Osteoblast (primary cell): ENCODE data around the gene XAGE2. TPM values are rescaled to one million over a fixed set of nuclear protein-coding genes. Genes with fewer than 3 reads are reported as not detected.

Source experiments
- DNase-seq: peaks from one replicate; pipeline ENCODE4 v3.0.0; 2011; ENCODE audit warnings: low spot score, mixed read lengths; ENCODE audit not compliant: insufficient read length; ENCODE audit errors: missing footprints
- H2AFZ ChIP-seq: 2 replicates; pipeline ENCODE4 v1.6.0; 2011; ENCODE audit warnings: mild to moderate bottlenecking, low read length
- H3K27ac ChIP-seq: 2 replicates; pipeline ENCODE4 v1.5.1; 2011; ENCODE audit warnings: mild to moderate bottlenecking, low read depth, low read length, moderate library complexity
- H3K27me3 ChIP-seq: 2 replicates; pipeline ENCODE4 v1.6.0; 2012; ENCODE audit warnings: mild to moderate bottlenecking, control low read depth, inconsistent platforms, low read length, moderate library complexity; ENCODE audit not compliant: insufficient read depth
- H3K36me3 ChIP-seq: 2 replicates; pipeline ENCODE4 v1.5.1; 2011; ENCODE audit warnings: mild to moderate bottlenecking, low read length, control low read depth, moderate library complexity; ENCODE audit not compliant: insufficient read depth
- H3K4me1 ChIP-seq: 2 replicates; pipeline ENCODE4 v1.5.1; 2011; ENCODE audit warnings: mild to moderate bottlenecking, low read length, control low read depth, moderate library complexity; ENCODE audit not compliant: insufficient read depth
- H3K4me2 ChIP-seq: 2 replicates; pipeline ENCODE4 v1.6.0; 2011; ENCODE audit warnings: mild to moderate bottlenecking, low read length; ENCODE audit not compliant: insufficient read depth
- H3K4me3 ChIP-seq: fragments of 200-600 bp; sonication (generic); 3 replicates; pipeline ENCODE4 v1.5.1; 2012; ENCODE audit warnings: mild to moderate bottlenecking, low read length, inconsistent platforms; ENCODE audit not compliant: insufficient read depth
- H3K79me2 ChIP-seq: 2 replicates; pipeline ENCODE4 v1.6.0; 2012; ENCODE audit warnings: mild to moderate bottlenecking, low read length, control low read depth, inconsistent platforms; ENCODE audit not compliant: insufficient read depth
- H3K9me3 ChIP-seq: 2 replicates; pipeline ENCODE4 v1.5.1; 2011; ENCODE audit warnings: low read depth, low read length, control low read depth
- H4K20me1 ChIP-seq: 2 replicates; pipeline ENCODE4 v1.6.0; 2012; ENCODE audit warnings: mild to moderate bottlenecking, low read length, control low read depth; ENCODE audit not compliant: insufficient read depth
- CTCF ChIP-seq: IDR thresholded peaks from 2 replicates; pipeline ENCODE4 v1.5.1; 2011; ENCODE audit warnings: mild to moderate bottlenecking, low read depth, low read length, moderate library complexity; ENCODE audit errors: extremely low read depth
- total RNA-seq: library from RNA; depleted of rRNA; stranded (reverse); fragments of >200 nt; gene quantifications from 2 replicates; pipeline ENCODE4 v1.2.3, GENCODE V29; 2012

XAGE2 gene
- total RNA-seq, 1 donor, result not detected

DNA sequence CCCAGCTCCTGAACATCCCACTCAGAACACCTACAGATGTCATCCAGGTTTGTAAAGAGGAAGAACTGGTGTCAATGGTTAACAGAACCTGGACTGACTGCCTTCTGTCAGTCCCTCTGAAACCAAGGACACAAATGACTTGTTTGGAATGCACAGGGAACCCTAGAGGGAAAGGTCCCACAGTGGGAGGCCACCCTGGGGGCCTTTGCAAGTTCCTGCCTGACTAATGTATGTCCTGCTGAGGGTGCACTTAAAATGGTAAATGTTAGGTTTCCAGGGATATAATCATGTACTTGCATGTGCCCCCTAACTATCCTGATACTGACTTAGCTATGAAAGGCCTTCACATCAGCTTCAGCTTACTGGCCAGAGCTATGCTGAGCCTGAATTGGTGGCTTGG, 15.0 kb upstream of the XAGE2 start:
- Histone ChIP-seq H3K9me3 (no peaks in the 10 kb centered on the region), H3K4me2 (no peak overlapping the region), H3K79me2 (no peaks in the 10 kb centered on the region), H3K4me3 (no peak overlapping the region), H3K27ac (no peak overlapping the region), H2AFZ (no peak overlapping the region), H4K20me1 (no peaks in the 10 kb centered on the region), H3K36me3 (no peaks in the 10 kb centered on the region), H3K27me3 (peaks cover 20% of the 10 kb centered on the region), H3K4me1 (no peaks in the 10 kb centered on the region)
- DNase-seq, result no peak
- no peak for TF ChIP-seq CTCF

- no peak for TF ChIP-seq CTCF
- Histone ChIP-seq H3K27me3 (peaks cover 20% of the 10 kb centered on the region), H4K20me1 (no peaks in the 10 kb centered on the region), H3K36me3 (no peaks in the 10 kb centered on the region), H3K79me2 (no peaks in the 10 kb centered on the region), H3K4me1 (no peaks in the 10 kb centered on the region), H2AFZ (no peak overlapping the region), H3K4me2 (no peak overlapping the region), H3K9me3 (no peaks in the 10 kb centered on the region), H3K4me3 (no peak overlapping the region), H3K27ac (no peak overlapping the region)
- no peak for DNase-seq
Observed at GRCh38 chrX:52355108-52355507, 13.7 kb upstream of the XAGE2 start.

DNA sequence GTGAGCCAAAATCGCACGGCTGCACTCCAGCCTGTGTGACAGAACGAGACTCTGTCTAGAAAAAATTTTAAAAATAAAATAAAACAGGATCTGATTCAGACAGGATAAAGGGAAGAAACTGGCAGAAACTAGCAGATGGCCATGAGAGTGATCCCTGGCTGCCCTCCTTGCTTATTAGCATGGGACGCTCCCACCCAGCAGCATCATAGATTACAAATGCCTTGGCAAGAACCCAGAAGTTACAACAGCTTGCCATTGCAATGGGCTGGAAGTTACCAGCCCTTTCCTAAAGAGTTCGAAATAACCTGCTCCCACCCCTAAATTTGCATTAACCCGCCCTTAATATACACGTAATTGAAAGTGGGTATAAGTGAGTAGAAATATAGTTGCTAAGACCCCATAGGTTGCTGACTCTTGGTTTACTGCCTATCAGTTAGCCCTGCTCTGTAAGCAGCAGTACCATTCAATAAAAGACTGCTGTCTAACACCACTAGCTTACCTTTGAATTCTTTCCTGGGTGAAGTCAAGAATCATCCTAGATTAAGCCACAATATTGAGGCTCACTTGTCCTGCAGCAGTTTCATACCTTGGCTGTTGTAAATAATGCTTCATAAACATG, 9.1 kb upstream of the XAGE2 start:
- H4K20me1 ChIP-seq, result no peaks in the 10 kb centered on the region
- H3K4me3 ChIP-seq, result no peak overlapping the region
- no peak overlapping the region for H3K27ac ChIP-seq
- H3K4me2 ChIP-seq, result no peak overlapping the region
- H3K79me2 ChIP-seq, result no peaks in the 10 kb centered on the region
- no peak for DNase-seq
- no peaks in the 10 kb centered on the region for H3K4me1 ChIP-seq
- H2AFZ ChIP-seq, result no peak overlapping the region
- peaks cover 17% of the 10 kb centered on the region for H3K27me3 ChIP-seq
- H3K9me3 ChIP-seq, result no peaks in the 10 kb centered on the region
- no peaks in the 10 kb centered on the region for H3K36me3 ChIP-seq
- TF ChIP-seq CTCF, result no peak

- no peaks in the 10 kb centered on the region for H3K36me3 ChIP-seq
- no peaks in the 10 kb centered on the region for H3K4me1 ChIP-seq
- H4K20me1 ChIP-seq, result no peaks in the 10 kb centered on the region
- no peaks in the 10 kb centered on the region for H3K9me3 ChIP-seq
- no peak overlapping the region for H3K27ac ChIP-seq
- TF ChIP-seq CTCF, result no peak
- H3K4me2 ChIP-seq, result no peak overlapping the region
- DNase-seq, result no peak
- H3K79me2 ChIP-seq, result no peaks in the 10 kb centered on the region
- no peak overlapping the region for H2AFZ ChIP-seq
- peaks cover 10% of the 10 kb centered on the region for H3K27me3 ChIP-seq
- H3K4me3 ChIP-seq, result no peak overlapping the region
Observed at GRCh38 chrX:52361941-52362340, 6.9 kb upstream of the XAGE2 start.
